ENCODE data around the gene CDKL1. TPM values are rescaled to one million over a fixed set of nuclear protein-coding genes. Genes with fewer than 3 reads are reported as not detected.
A peak's percentile ranks its signal among the peaks of the same experiment; 100 is the strongest.
"Not testable (repeated sequence)": the region's sequence is repeated elsewhere in the genome, so short reads cannot be mapped to it uniquely, and the experiment has no call there.

CDKL1 gene
- total and polyA plus RNA-seq, 3 experiments from 2014 or later, result 4.8 to 6.7 (median 5.8) TPM

- ChIA-PET CTCF (interaction anchor here (1.4 kb wide), 1 partner anchor 46 kb away, joined by 4 read pairs; no protein-coding TSS in a partner anchor), POLR2A (interaction anchor here (0.6 kb wide), 1 partner anchor 464 kb away, joined by 5 read pairs; no protein-coding TSS in a partner anchor)
- peak in 1 of 5 donors; percentile 11 for DNase-seq
- Mint-ChIP-seq H3K9me3 (peaks cover 0 to 2% (median 0%) of the 10 kb centered on the region in 5 donors), H3K27ac (peak overlapping the region in 7 of 8 donors; percentile 1 to 80 (median 39)), H3K27me3 (no peaks in the 10 kb centered on the region), H3K36me3 (peaks cover 1 to 6% (median 5%) of the 10 kb centered on the region in 3 donors), H3K4me1 (peaks cover 35 to 46% (median 44%) of the 10 kb centered on the region in 3 donors), H3K4me3 (peak overlapping the region in 5 of 7 donors; percentile 2 to 55 (median 40))
- peaks cover 19% of the 10 kb centered on the region for H3K4me1 ChIP-seq (ENCODE audit: insufficient read depth, low read length)
- no peaks in the 10 kb centered on the region for H3K27me3 ChIP-seq (ENCODE audit: insufficient read depth, low read length, poor library complexity, severe bottlenecking)
- no peaks in the 10 kb centered on the region for H3K9me3 ChIP-seq (ENCODE audit: low read length)
- no peaks in the 10 kb centered on the region for H3K36me3 ChIP-seq (ENCODE audit: insufficient read depth, low read length)
- no peak overlapping the region for H3K27ac ChIP-seq (ENCODE audit: low read depth, low read length)
- no peak overlapping the region for H3K4me3 ChIP-seq (ENCODE audit: low read length)
Observed at GRCh38 chr14:50366589-50366988, 30.1 kb downstream of the CDKL1 start.

- H3K27ac ChIP-seq (ENCODE audit: low read depth, low read length), result no peak overlapping the region
- CTCF ChIA-PET, result interaction anchor here (1.4 kb wide), 1 partner anchor 46 kb away, joined by 4 read pairs; no protein-coding TSS in a partner anchor
- H3K4me1 ChIP-seq (ENCODE audit: insufficient read depth, low read length), result peaks cover 19% of the 10 kb centered on the region
- H3K4me3 Mint-ChIP-seq, result peak overlapping the region in 2 of 7 donors; percentile 42 to 55
- POLR2A ChIA-PET, result interaction anchor here (0.6 kb wide), 1 partner anchor 463 kb away, joined by 5 read pairs; no protein-coding TSS in a partner anchor
- peaks cover 0 to 2% (median 0%) of the 10 kb centered on the region in 5 donors for H3K9me3 Mint-ChIP-seq
- no peaks in the 10 kb centered on the region for H3K36me3 ChIP-seq (ENCODE audit: insufficient read depth, low read length)
- peaks cover 35 to 47% (median 46%) of the 10 kb centered on the region in 3 donors for H3K4me1 Mint-ChIP-seq
- DNase-seq, result no peak
- H3K27ac Mint-ChIP-seq, result peak overlapping the region in 6 of 8 donors; percentile 1 to 80 (median 30)
- H3K9me3 ChIP-seq (ENCODE audit: low read length), result no peaks in the 10 kb centered on the region
- H3K4me3 ChIP-seq (ENCODE audit: low read length), result no peak overlapping the region
- H3K27me3 ChIP-seq (ENCODE audit: insufficient read depth, low read length, poor library complexity, severe bottlenecking), result no peaks in the 10 kb centered on the region
- H3K27me3 Mint-ChIP-seq, result no peaks in the 10 kb centered on the region
- peaks cover 1 to 6% (median 5%) of the 10 kb centered on the region in 3 donors for H3K36me3 Mint-ChIP-seq
Observed at GRCh38 chr14:50366115-50366514, 30.6 kb downstream of the CDKL1 start.

- peak overlapping the region in 1 of 8 donors; percentile 12 for H3K27ac Mint-ChIP-seq
- POLR2A ChIA-PET; H3K9me3 Mint-ChIP-seq; H3K27me3 Mint-ChIP-seq; H3K4me3 ChIP-seq (ENCODE audit: low read length); H3K27ac ChIP-seq (ENCODE audit: low read depth, low read length); H3K36me3 ChIP-seq (ENCODE audit: insufficient read depth, low read length); H3K36me3 Mint-ChIP-seq; H3K27me3 ChIP-seq (ENCODE audit: insufficient read depth, low read length, poor library complexity, severe bottlenecking); H3K9me3 ChIP-seq (ENCODE audit: low read length); DNase-seq; H3K4me3 Mint-ChIP-seq: not testable (repeated sequence)
- H3K4me1 ChIP-seq (ENCODE audit: insufficient read depth, low read length), result peaks cover 19% of the 10 kb centered on the region
- CTCF ChIA-PET, result interaction anchor here (1.4 to 2.1 kb wide), 2 partner anchors 31 to 45 kb away, joined by 4 to 5 read pairs; partner anchors contain the start of gene CDKL1
- peaks cover 37 to 52% (median 51%) of the 10 kb centered on the region in 3 donors for H3K4me1 Mint-ChIP-seq
Observed at GRCh38 chr14:50365572-50365971, 31.1 kb downstream of the CDKL1 start.

- Histone ChIP-seq H3K4me3 (ENCODE audit: low read length) (no peak overlapping the region), H3K27me3 (ENCODE audit: insufficient read depth, low read length, poor library complexity, severe bottlenecking) (no peaks in the 10 kb centered on the region), H3K36me3 (ENCODE audit: insufficient read depth, low read length) (no peaks in the 10 kb centered on the region), H3K27ac (ENCODE audit: low read depth, low read length) (no peak overlapping the region), H3K4me1 (ENCODE audit: insufficient read depth, low read length) (peaks cover 19% of the 10 kb centered on the region), H3K9me3 (ENCODE audit: low read length) (no peaks in the 10 kb centered on the region)
- Mint-ChIP-seq H3K4me3 (no peak overlapping the region), H3K9me3 (peaks cover 0 to 2% (median 0%) of the 10 kb centered on the region in 5 donors), H3K27me3 (no peaks in the 10 kb centered on the region), H3K27ac (peak overlapping the region in 3 of 8 donors; percentile 4 to 86 (median 8)), H3K36me3 (peaks cover 0 to 5% (median 1%) of the 10 kb centered on the region in 3 donors), H3K4me1 (peaks cover 41 to 59% (median 57%) of the 10 kb centered on the region in 3 donors)
- CTCF ChIA-PET, result interaction anchor here (2.1 to 4.0 kb wide), 2 partner anchors 32 to 44 kb away, joined by 5 to 18 read pairs; partner anchors contain the start of gene CDKL1
- no peak for DNase-seq
- POLR2A ChIA-PET, result interaction anchor here (1.0 kb wide), 1 partner anchor 32 kb away, joined by 3 read pairs; the partner anchor contains the start of gene CDKL1
Observed at GRCh38 chr14:50364792-50365191, 31.9 kb downstream of the CDKL1 start.

GRCh38 chr14:50363714-50364111, 33.0 kb downstream of the CDKL1 start:
- DNase-seq, result peak; percentile 26 to 71 (median 50)
- ChIA-PET CTCF (interaction anchor here (0.5 to 4.0 kb wide), 3 partner anchors 28 to 43 kb away, joined by 3 to 18 read pairs (median 5); partner anchors contain the start of gene CDKL1), POLR2A (interaction anchor here (1.0 to 1.3 kb wide), 4 partner anchors 33 to 73 kb away, joined by 3 to 11 read pairs (median 3); partner anchors contain the start of gene CDKL1)
- H3K36me3 ChIP-seq (ENCODE audit: insufficient read depth, low read length), result no peaks in the 10 kb centered on the region
- H3K4me3 ChIP-seq (ENCODE audit: low read length), result peak overlapping the region; percentile 94
- H3K27me3 ChIP-seq (ENCODE audit: insufficient read depth, low read length, poor library complexity, severe bottlenecking), result no peaks in the 10 kb centered on the region
- Mint-ChIP-seq H3K4me3 (peak overlapping the region; percentile 86 to 95 (median 90)), H3K27me3 (no peaks in the 10 kb centered on the region), H3K4me1 (peaks cover 41 to 61% (median 58%) of the 10 kb centered on the region in 3 donors), H3K36me3 (peaks cover 0 to 10% (median 3%) of the 10 kb centered on the region in 3 donors), H3K27ac (peak overlapping the region; percentile 84 to 97 (median 96)), H3K9me3 (peaks cover 0 to 2% (median 0%) of the 10 kb centered on the region in 5 donors)
- peaks cover 19% of the 10 kb centered on the region for H3K4me1 ChIP-seq (ENCODE audit: insufficient read depth, low read length)
- peak overlapping the region; percentile 81 for H3K27ac ChIP-seq (ENCODE audit: low read depth, low read length)
- H3K9me3 ChIP-seq (ENCODE audit: low read length), result no peaks in the 10 kb centered on the region

- peaks cover 4 to 15% (median 6%) of the 10 kb centered on the region in 3 donors for H3K36me3 Mint-ChIP-seq
- CTCF ChIA-PET, result interaction anchor here (4.0 kb wide), 1 partner anchor 42 kb away, joined by 18 read pairs; no protein-coding TSS in a partner anchor
- POLR2A ChIA-PET, result interaction anchor here (0.6 to 1.3 kb wide), 4 partner anchors 33 to 743 kb away, joined by 3 to 11 read pairs (median 4); partner anchors contain the start of genes CDKL1, MGAT2 and RPL36AL
- H3K27me3 Mint-ChIP-seq, result no peaks in the 10 kb centered on the region
- peak; percentile 3 to 55 (median 30) for DNase-seq
- peaks cover 41 to 61% (median 58%) of the 10 kb centered on the region in 3 donors for H3K4me1 Mint-ChIP-seq
- H3K27ac Mint-ChIP-seq, result peak overlapping the region; percentile 84 to 97 (median 96)
- Histone ChIP-seq H3K4me3 (ENCODE audit: low read length) (peak overlapping the region; percentile 94), H3K9me3 (ENCODE audit: low read length) (no peaks in the 10 kb centered on the region), H3K27me3 (ENCODE audit: insufficient read depth, low read length, poor library complexity, severe bottlenecking) (no peaks in the 10 kb centered on the region), H3K27ac (ENCODE audit: low read depth, low read length) (peak overlapping the region; percentile 81), H3K4me1 (ENCODE audit: insufficient read depth, low read length) (peaks cover 19% of the 10 kb centered on the region), H3K36me3 (ENCODE audit: insufficient read depth, low read length) (no peaks in the 10 kb centered on the region)
- H3K4me3 Mint-ChIP-seq, result peak overlapping the region; percentile 86 to 95 (median 90)
- peaks cover 0 to 2% (median 0%) of the 10 kb centered on the region in 5 donors for H3K9me3 Mint-ChIP-seq
Observed at GRCh38 chr14:50362764-50363713, 33.6 kb downstream of the CDKL1 start.

GRCh38 chr14:50361473-50362403, 34.9 kb downstream of the CDKL1 start:
- peak overlapping the region in 2 of 8 donors; percentile 84 to 97 for H3K27ac Mint-ChIP-seq
- DNase-seq; H3K9me3 Mint-ChIP-seq; H3K9me3 ChIP-seq (ENCODE audit: low read length); H3K27me3 Mint-ChIP-seq; H3K36me3 ChIP-seq (ENCODE audit: insufficient read depth, low read length); POLR2A ChIA-PET; H3K27ac ChIP-seq (ENCODE audit: low read depth, low read length); H3K4me3 ChIP-seq (ENCODE audit: low read length); H3K27me3 ChIP-seq (ENCODE audit: insufficient read depth, low read length, poor library complexity, severe bottlenecking): not testable (repeated sequence)
- CTCF ChIA-PET, result interaction anchor here (4.0 kb wide), 1 partner anchor 41 kb away, joined by 18 read pairs; no protein-coding TSS in a partner anchor
- peaks cover 19% of the 10 kb centered on the region for H3K4me1 ChIP-seq (ENCODE audit: insufficient read depth, low read length)
- peak overlapping the region in 3 of 7 donors; percentile 87 to 90 (median 90) for H3K4me3 Mint-ChIP-seq
- H3K36me3 Mint-ChIP-seq, result peaks cover 16 to 27% (median 16%) of the 10 kb centered on the region in 3 donors
- H3K4me1 Mint-ChIP-seq, result peaks cover 35 to 54% (median 52%) of the 10 kb centered on the region in 3 donors
